ENCODE results near the gene GALNT10. TPM values are rescaled to one million over a fixed set of nuclear protein-coding genes. Genes with fewer than 3 reads are reported as not detected.
A peak's percentile ranks its signal among the peaks of the same experiment; 100 is the strongest.

The GALNT10 gene
- total RNA-seq, 1 experiment from 2014 or later, result 51.5 TPM

- DNase-seq (ENCODE audit: low read depth), result no peak
These were observed 13.5 kb downstream of the GALNT10 start for GRCh38 chr5:154203798-154204578.

GRCh38 chr5:154205441-154206117 is 15.0 kb downstream of the GALNT10 start:
- no peak for DNase-seq (ENCODE audit: low read depth)

GRCh38 chr5:154206311-154206710 is 15.8 kb downstream of the GALNT10 start:
- no peak for DNase-seq (ENCODE audit: low read depth)

- DNase-seq (ENCODE audit: low read depth), result no peak
These were observed 16.7 kb downstream of the GALNT10 start for GRCh38 chr5:154207204-154207603.

- DNase-seq (ENCODE audit: low read depth), result no peak
These were observed 19.1 kb downstream of the GALNT10 start for GRCh38 chr5:154209591-154210081.

- DNase-seq (ENCODE audit: low read depth), result no peak
These were observed 19.6 kb downstream of the GALNT10 start for GRCh38 chr5:154210163-154210562.

- DNase-seq (ENCODE audit: low read depth), result peak; percentile 91
These were observed 21.3 kb downstream of the GALNT10 start for GRCh38 chr5:154211641-154212390.

GRCh38 chr5:154213592-154213991 is 23.1 kb downstream of the GALNT10 start:
- no peak for DNase-seq (ENCODE audit: low read depth)

- DNase-seq (ENCODE audit: low read depth), result peak; percentile 77
These were observed 24.0 kb downstream of the GALNT10 start for GRCh38 chr5:154214371-154215106.

- DNase-seq (ENCODE audit: low read depth), result no peak
These were observed 25.2 kb downstream of the GALNT10 start for GRCh38 chr5:154215571-154216325.

- DNase-seq (ENCODE audit: low read depth), result no peak
These were observed 26.9 kb downstream of the GALNT10 start for GRCh38 chr5:154217462-154217861.

- DNase-seq (ENCODE audit: low read depth), result no peak
These were observed 28.3 kb downstream of the GALNT10 start for GRCh38 chr5:154218786-154219185.

GRCh38 chr5:154220625-154221024 is 30.1 kb downstream of the GALNT10 start:
- DNase-seq (ENCODE audit: low read depth), result peak; percentile 79

GRCh38 chr5:154221371-154221896 is 30.9 kb downstream of the GALNT10 start:
- peak; percentile 93 for DNase-seq (ENCODE audit: low read depth)

- DNase-seq (ENCODE audit: low read depth), result no peak
These were observed 31.9 kb downstream of the GALNT10 start for GRCh38 chr5:154222414-154222813.

GRCh38 chr5:154223320-154223719 is 32.8 kb downstream of the GALNT10 start:
- DNase-seq (ENCODE audit: low read depth), result no peak

- DNase-seq (ENCODE audit: low read depth), result no peak
These were observed 36.6 kb downstream of the GALNT10 start for GRCh38 chr5:154227090-154227489.

- no peak for DNase-seq (ENCODE audit: low read depth)
These were observed 38.2 kb downstream of the GALNT10 start for GRCh38 chr5:154228696-154229095.

GRCh38 chr5:154230526-154230925 is 40.0 kb downstream of the GALNT10 start:
- DNase-seq (ENCODE audit: low read depth), result no peak

GRCh38 chr5:154234551-154234950 is 44.0 kb downstream of the GALNT10 start:
- DNase-seq (ENCODE audit: low read depth), result no peak
